ENCODE measurements around the gene PPAT.

DNA sequence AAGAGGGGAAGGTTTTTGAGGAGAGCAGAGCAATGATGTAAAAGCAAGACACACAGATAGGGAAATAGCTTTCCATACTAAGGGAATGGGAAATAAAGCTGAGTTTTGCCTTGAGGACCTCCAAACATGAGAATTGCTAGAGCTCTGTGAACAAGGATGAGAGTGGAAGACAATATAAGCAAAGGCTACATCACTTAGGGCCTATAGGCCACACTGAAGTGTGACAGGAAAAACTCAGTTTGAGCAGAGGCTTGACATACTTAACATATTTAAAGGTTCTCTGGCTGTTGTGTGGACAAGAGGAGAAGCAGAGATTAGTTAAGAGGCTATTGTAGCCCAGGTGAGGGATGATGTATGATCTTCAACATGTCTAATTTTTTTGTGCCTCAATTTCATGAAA lies 26.7 kb upstream of the PPAT start:
- TF ChIP-seq EZH2 (IDR thresholded peaks at IDR 0.05) (no peak), POLR2AphosphoS5 (IDR thresholded peaks at IDR 0.05; ENCODE audit: borderline replicate concordance, low read depth, low read length) (no peak)

Data from SK-N-MC (cell line).